Mesenchymal stem cell (in vitro differentiated cells and primary cell): ENCODE data around the gene LDLRAP1.

ENCODE experiments used
- DNase-seq: peaks from one replicate; pipeline ENCODE4 v3.0.0-alpha.2; 2013
- H2AFZ ChIP-seq: one replicate; pipeline ENCODE4 v1.6.1; 2013; ENCODE audit warnings: low read depth, mild to moderate bottlenecking, control low read depth, inconsistent platforms, low read length, moderate library complexity
- H2AK5ac ChIP-seq: 2 replicates; pipeline ENCODE4 v1.6.1; 2013; ENCODE audit warnings: low read length, moderate library complexity, mild to moderate bottlenecking, inconsistent platforms; ENCODE audit not compliant: severe bottlenecking
- H2BK120ac ChIP-seq: one replicate; pipeline ENCODE4 v1.6.1; 2013; ENCODE audit warnings: low read depth, mild to moderate bottlenecking, inconsistent platforms, low read length, moderate library complexity
- H2BK12ac ChIP-seq, 2 experiments: one replicate each; pipeline ENCODE4 v1.6.1; 2013; ENCODE audit warnings: inconsistent platforms in 2 of 2, low read length in 2 of 2, mild to moderate bottlenecking in 2 of 2, moderate library complexity in 2 of 2, control low read depth in 1 of 2
- H2BK15ac ChIP-seq: one replicate; pipeline ENCODE4 v1.6.1; 2013; ENCODE audit warnings: mild to moderate bottlenecking, low read depth, inconsistent platforms; ENCODE audit not compliant: poor library complexity, severe bottlenecking
- H2BK5ac ChIP-seq: 2 replicates; pipeline ENCODE4 v1.6.1; 2013; ENCODE audit warnings: low read depth, mild to moderate bottlenecking, low read length, control low read depth, inconsistent platforms; ENCODE audit not compliant: poor library complexity, severe bottlenecking
- H3K14ac ChIP-seq, 2 experiments: one replicate each; pipeline ENCODE4 v1.6.1; 2013; ENCODE audit warnings: inconsistent platforms in 2 of 2, low read length in 2 of 2, control low read depth in 1 of 2, mild to moderate bottlenecking in 1 of 2, moderate library complexity in 1 of 2
- H3K18ac ChIP-seq, 2 experiments: one replicate each; pipeline ENCODE4 v1.6.1; 2013; ENCODE audit warnings: inconsistent platforms in 2 of 2, low read length in 2 of 2, control low read depth in 1 of 2, low read depth in 1 of 2, mild to moderate bottlenecking in 1 of 2
- H3K23ac ChIP-seq, 2 experiments: one replicate each; pipeline ENCODE4 v1.6.1; 2013; ENCODE audit warnings: inconsistent platforms in 2 of 2, low read length in 2 of 2, mild to moderate bottlenecking in 2 of 2, moderate library complexity in 2 of 2, control low read depth in 1 of 2
- H3K27ac ChIP-seq: 2 replicates; pipeline ENCODE4 v1.5.1; 2013; ENCODE audit warnings: mild to moderate bottlenecking, moderate library complexity, low read length, control low read depth, inconsistent platforms; ENCODE audit not compliant: poor library complexity, severe bottlenecking
- H3K27me3 ChIP-seq, 2 experiments: 2 replicates each; pipeline versions ENCODE4 v1.6.1 to v1.7.0; 2013; ENCODE audit warnings: low read length in 2 of 2, mild to moderate bottlenecking in 2 of 2, moderate library complexity in 2 of 2, control low read depth in 1 of 2, inconsistent platforms in 1 of 2; ENCODE audit not compliant: control insufficient read depth in 1 of 2, insufficient read depth in 1 of 2
- H3K36me3 ChIP-seq, 2 experiments: 2 replicates each; pipeline versions ENCODE4 v1.6.1 to v1.7.0; 2013; ENCODE audit warnings: low read length in 2 of 2, control low read depth in 1 of 2, inconsistent platforms in 1 of 2, low read depth in 1 of 2, mild to moderate bottlenecking in 1 of 2; ENCODE audit not compliant: insufficient read depth in 2 of 2, control insufficient read depth in 1 of 2
- H3K4ac ChIP-seq, 2 experiments: one replicate each; pipeline ENCODE4 v1.6.1; 2013; ENCODE audit warnings: inconsistent platforms in 2 of 2, low read length in 2 of 2, mild to moderate bottlenecking in 2 of 2, moderate library complexity in 2 of 2, control low read depth in 1 of 2, low read depth in 1 of 2
- H3K4me1 ChIP-seq: 2 replicates; pipeline ENCODE4 v1.6.1; 2013; ENCODE audit warnings: low read depth, low read length, control low read depth; ENCODE audit not compliant: control insufficient read depth, insufficient read depth
- H3K4me2 ChIP-seq: 2 replicates; pipeline ENCODE4 v1.6.1; 2013; ENCODE audit warnings: low read length, mild to moderate bottlenecking, inconsistent platforms; ENCODE audit not compliant: poor library complexity, severe bottlenecking
- H3K4me3 ChIP-seq, 2 experiments: 2 replicates each; pipeline versions ENCODE4 v1.5.1 to v1.7.0; 2013; ENCODE audit warnings: low read length in 2 of 2, mild to moderate bottlenecking in 2 of 2, control low read depth in 1 of 2, low read depth in 1 of 2; ENCODE audit not compliant: insufficient read depth in 1 of 2
- H3K79me1 ChIP-seq: replicated peaks from 2 replicates; pipeline ENCODE4 v1.6.1; 2013; ENCODE audit warnings: mild to moderate bottlenecking, control low read depth, low read length, inconsistent platforms; ENCODE audit not compliant: poor library complexity, severe bottlenecking
- H3K9ac ChIP-seq: 2 replicates; pipeline ENCODE4 v1.7.0; 2013; ENCODE audit warnings: mild to moderate bottlenecking, low read length, moderate library complexity
- H3K9me3 ChIP-seq: 2 replicates; pipeline ENCODE4 v1.7.0; 2013; ENCODE audit warnings: mild to moderate bottlenecking, low read length; ENCODE audit not compliant: control insufficient read depth
- H4K8ac ChIP-seq: one replicate; pipeline ENCODE4 v1.6.1; 2013; ENCODE audit warnings: inconsistent platforms, mild to moderate bottlenecking, low read length, moderate library complexity
- H4K91ac ChIP-seq: one replicate; pipeline ENCODE4 v1.6.1; 2013; ENCODE audit warnings: mild to moderate bottlenecking, low read length, inconsistent platforms
- WGBS: methylation state at CpG from one replicate; pipeline ENCODE4 v1.1.7; 2013; ENCODE audit warnings: mixed read lengths; 5-methylcytosine and 5-hydroxymethylcytosine counted together

LDLRAP1 gene

DNA sequence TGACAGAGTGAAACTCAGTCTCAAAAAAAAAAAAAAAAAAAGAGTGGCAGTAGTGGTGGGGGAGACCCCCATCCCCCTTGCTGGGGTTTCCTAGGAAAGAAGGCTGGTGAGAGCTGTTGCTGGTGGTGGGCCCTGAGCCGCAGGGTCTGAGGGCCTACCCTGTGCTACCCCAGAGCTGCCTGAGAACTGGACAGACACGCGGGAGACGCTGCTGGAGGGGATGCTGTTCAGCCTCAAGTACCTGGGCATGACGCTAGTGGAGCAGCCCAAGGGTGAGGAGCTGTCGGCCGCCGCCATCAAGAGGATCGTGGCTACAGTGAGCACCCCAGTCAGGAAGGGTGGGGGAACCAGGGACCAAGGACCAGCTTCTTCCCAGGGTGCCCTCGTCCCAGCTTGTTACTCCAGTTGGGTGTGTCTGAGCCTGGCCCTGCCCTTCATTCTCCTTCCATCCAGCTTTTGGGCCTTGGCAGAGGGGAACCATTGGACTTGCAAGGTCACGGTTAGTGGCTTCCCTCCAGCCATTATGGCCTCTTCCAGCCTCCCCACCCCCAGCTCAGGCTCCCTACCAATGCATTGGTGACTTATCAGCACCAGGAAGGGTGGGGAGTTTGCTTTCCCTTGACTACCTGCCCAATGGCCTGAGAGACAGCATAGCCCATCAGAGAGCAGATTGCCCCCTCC lies 10.5 kb downstream of the LDLRAP1 start:
- H2BK12ac ChIP-seq, result no peak overlapping the region
- no peak overlapping the region for H3K9ac ChIP-seq
- H2BK15ac ChIP-seq, result no peak overlapping the region
- H4K8ac ChIP-seq, result no peak overlapping the region
- H2AFZ ChIP-seq, result no peak overlapping the region
- H3K36me3 ChIP-seq, result peaks cover 13 to 30% of the 10 kb centered on the region in 2 experiments
- no peak overlapping the region for H2AK5ac ChIP-seq
- peaks cover 47% of the 10 kb centered on the region for H3K79me1 ChIP-seq
- H3K14ac ChIP-seq, result no peak overlapping the region
- no peaks in the 10 kb centered on the region for H3K27me3 ChIP-seq
- no peak overlapping the region for H3K4me3 ChIP-seq
- no peak overlapping the region for H3K18ac ChIP-seq
- no peaks in the 10 kb centered on the region for H3K9me3 ChIP-seq
- no peak overlapping the region for H3K27ac ChIP-seq
- no peak overlapping the region for H3K23ac ChIP-seq
- no peak overlapping the region for H2BK120ac ChIP-seq
- no peak overlapping the region for H4K91ac ChIP-seq
- H2BK5ac ChIP-seq, result no peak overlapping the region
- peaks cover 34% of the 10 kb centered on the region for H3K4me1 ChIP-seq
- 99% methylated on average over 11 of the region's 11 CpGs for WGBS
- H3K4me2 ChIP-seq, result no peak overlapping the region
- no peak for DNase-seq
- no peak overlapping the region for H3K4ac ChIP-seq

DNA sequence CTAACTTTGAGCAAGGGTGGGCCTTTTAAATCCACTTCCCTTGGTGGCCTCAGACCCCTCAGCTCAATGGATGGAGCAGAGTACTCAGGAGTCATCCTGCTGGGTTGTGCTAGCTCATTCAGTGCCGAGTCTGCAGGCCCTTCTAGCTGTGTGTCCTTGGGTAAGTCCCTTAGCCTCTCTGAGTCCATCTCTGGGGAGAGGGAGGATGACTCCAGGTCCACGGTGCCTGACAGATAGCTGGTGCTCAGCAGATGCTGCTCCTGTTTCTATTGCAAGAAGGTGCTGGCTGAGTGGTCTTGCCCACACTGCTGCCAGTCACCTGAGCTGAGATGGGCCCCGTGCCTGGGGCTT lies 11.0 kb downstream of the LDLRAP1 start:
- Histone ChIP-seq H2BK5ac (no peak overlapping the region), H2AFZ (no peak overlapping the region), H4K8ac (no peak overlapping the region), H3K27ac (no peak overlapping the region), H3K4me2 (no peak overlapping the region), H3K4me3 (no peak overlapping the region), H3K9me3 (no peaks in the 10 kb centered on the region), H3K36me3 (peaks cover 14 to 36% of the 10 kb centered on the region in 2 experiments), H3K4ac (no peak overlapping the region), H4K91ac (no peak overlapping the region), H3K23ac (no peak overlapping the region), H3K27me3 (no peaks in the 10 kb centered on the region), H3K79me1 (peaks cover 49% of the 10 kb centered on the region), H3K4me1 (peaks cover 30% of the 10 kb centered on the region), H3K18ac (no peak overlapping the region), H2BK15ac (no peak overlapping the region), H2BK120ac (no peak overlapping the region), H2BK12ac (no peak overlapping the region), H3K9ac (no peak overlapping the region), H3K14ac (no peak overlapping the region), H2AK5ac (no peak overlapping the region)
- WGBS, result 100% methylated on average over 3 of the region's 3 CpGs
- no peak for DNase-seq

DNA sequence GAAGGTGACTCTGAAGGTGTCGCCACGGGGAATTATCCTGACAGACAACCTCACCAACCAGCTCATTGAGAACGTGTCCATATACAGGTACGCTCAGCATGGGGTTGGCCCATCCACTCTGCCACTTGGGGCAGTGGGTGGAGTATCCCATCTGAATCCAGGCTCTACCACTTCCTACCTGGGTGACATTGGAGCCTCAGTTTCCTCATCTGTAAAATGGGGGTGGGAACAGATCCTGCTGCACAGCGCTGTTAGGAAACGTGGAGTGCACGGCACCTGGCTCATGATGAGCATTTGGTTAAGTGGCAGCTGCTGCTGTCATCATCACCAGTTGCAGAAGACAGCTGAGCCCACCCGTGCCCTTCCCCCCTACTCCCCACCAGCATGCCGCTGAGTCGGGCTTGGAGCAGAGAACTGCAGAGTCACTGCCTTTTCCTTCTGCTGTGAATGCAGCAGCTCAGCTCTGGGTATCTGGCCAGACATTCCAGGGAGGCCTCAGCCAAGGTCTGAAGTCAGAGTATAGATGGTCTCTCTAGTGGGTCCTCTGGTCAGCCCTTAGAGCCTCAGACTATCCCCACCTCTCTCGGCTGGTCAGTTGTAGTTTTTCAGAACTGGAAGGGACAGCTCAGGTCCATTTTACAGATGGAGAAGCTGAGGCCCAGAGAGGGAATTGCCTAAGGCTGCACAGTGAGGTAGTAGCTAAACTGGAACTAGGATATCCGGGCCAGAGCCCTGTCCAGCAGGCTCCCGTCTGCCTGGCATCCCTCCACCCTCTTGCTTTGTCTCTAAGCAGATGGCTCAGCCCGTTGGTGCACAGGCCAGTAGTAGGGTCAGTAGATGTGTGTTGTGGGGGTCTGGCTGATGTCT lies 11.7 kb downstream of the LDLRAP1 start:
- Histone ChIP-seq H3K4me2 (no peak overlapping the region), H2AK5ac (no peak overlapping the region), H3K4me1 (peaks cover 24% of the 10 kb centered on the region), H3K79me1 (peaks cover 48% of the 10 kb centered on the region), H3K18ac (no peak overlapping the region), H3K23ac (no peak overlapping the region), H2AFZ (no peak overlapping the region), H3K14ac (no peak overlapping the region), H3K27ac (no peak overlapping the region), H2BK5ac (no peak overlapping the region), H3K4me3 (no peak overlapping the region), H2BK15ac (no peak overlapping the region), H4K8ac (no peak overlapping the region), H2BK120ac (no peak overlapping the region), H4K91ac (no peak overlapping the region), H3K4ac (no peak overlapping the region), H3K9ac (no peak overlapping the region), H3K9me3 (no peaks in the 10 kb centered on the region), H3K27me3 (no peaks in the 10 kb centered on the region), H2BK12ac (no peak overlapping the region), H3K36me3 (peaks cover 18 to 42% of the 10 kb centered on the region in 2 experiments)
- DNase-seq, result no peak
- WGBS, result 96% methylated on average over 12 of the region's 14 CpGs

DNA sequence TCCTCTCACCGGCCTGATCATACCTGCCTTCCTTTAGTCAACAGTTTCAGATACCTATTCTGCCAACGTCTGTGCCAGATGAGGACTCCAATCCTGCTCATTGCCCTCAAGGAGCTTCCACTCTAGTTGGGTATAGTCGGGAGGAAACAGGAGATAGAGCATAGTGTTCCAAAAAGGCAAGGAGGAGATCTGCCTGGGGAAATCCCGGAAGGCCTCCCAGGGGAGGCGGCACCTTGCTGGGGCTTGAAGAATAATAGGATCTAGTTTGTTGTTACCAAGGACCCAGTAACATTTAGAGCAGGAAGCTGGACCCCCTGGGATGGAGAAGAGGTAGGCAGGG lies 12.3 kb downstream of the LDLRAP1 start:
- Histone ChIP-seq H2AK5ac (no peak overlapping the region), H2BK15ac (no peak overlapping the region), H3K79me1 (peaks cover 49% of the 10 kb centered on the region), H3K4me3 (no peak overlapping the region), H2BK12ac (no peak overlapping the region), H3K18ac (no peak overlapping the region), H3K9ac (no peak overlapping the region), H3K9me3 (no peaks in the 10 kb centered on the region), H3K4ac (no peak overlapping the region), H3K4me2 (no peak overlapping the region), H3K4me1 (peaks cover 20% of the 10 kb centered on the region), H3K14ac (no peak overlapping the region), H4K91ac (no peak overlapping the region), H3K27me3 (no peaks in the 10 kb centered on the region), H2AFZ (no peak overlapping the region), H3K23ac (no peak overlapping the region), H3K27ac (no peak overlapping the region), H4K8ac (no peak overlapping the region), H2BK5ac (no peak overlapping the region), H3K36me3 (peaks cover 18 to 48% of the 10 kb centered on the region in 2 experiments), H2BK120ac (no peak overlapping the region)
- no peak for DNase-seq
- 97% methylated on average over 4 of the region's 5 CpGs for WGBS
